ENCODE measurements around the gene PRPF40B.

Gene PRPF40B

DNA sequence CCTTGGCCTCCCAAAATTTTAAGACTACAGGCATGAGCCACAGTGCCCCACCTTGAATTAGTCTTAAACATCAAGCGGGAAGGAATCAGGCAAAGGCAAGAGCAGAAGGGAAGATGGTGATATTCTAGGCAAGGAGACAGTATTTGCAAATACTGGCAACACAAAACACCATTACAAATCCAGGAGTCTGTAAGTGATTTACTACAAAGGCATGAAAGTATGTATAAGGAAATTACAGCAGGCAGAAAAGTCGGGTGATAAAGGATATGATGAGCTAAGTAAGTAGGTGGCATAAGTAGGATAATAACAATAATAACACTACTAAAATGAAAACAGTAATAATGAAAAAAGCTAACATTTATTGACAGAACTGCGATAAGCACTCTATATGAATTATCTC is 55.4 kb downstream of the PRPF40B start:
- TF ChIP-seq EZH2phosphoT487 (conservative IDR thresholded peaks at IDR 0.05; ENCODE audit: low read length): no peak
- TF ChIP-seq, protein P1, sequence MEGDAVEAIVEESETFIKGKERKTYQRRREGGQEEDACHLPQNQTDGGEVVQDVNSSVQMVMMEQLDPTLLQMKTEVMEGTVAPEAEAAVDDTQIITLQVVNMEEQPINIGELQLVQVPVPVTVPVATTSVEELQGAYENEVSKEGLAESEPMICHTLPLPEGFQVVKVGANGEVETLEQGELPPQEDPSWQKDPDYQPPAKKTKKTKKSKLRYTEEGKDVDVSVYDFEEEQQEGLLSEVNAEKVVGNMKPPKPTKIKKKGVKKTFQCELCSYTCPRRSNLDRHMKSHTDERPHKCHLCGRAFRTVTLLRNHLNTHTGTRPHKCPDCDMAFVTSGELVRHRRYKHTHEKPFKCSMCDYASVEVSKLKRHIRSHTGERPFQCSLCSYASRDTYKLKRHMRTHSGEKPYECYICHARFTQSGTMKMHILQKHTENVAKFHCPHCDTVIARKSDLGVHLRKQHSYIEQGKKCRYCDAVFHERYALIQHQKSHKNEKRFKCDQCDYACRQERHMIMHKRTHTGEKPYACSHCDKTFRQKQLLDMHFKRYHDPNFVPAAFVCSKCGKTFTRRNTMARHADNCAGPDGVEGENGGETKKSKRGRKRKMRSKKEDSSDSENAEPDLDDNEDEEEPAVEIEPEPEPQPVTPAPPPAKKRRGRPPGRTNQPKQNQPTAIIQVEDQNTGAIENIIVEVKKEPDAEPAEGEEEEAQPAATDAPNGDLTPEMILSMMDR (IDR thresholded peaks at IDR 0.05; ENCODE audit: insufficient read depth, low read length, poor library complexity, severe bottlenecking): no peak
- H3K79me2 ChIP-seq (ENCODE audit: insufficient read depth, low read length): peaks cover 6% of the 10 kb centered on the region; the same call in 1 of the 2 replicates
- no peaks in the 10 kb centered on the region for H4K20me1 ChIP-seq (ENCODE audit: low read depth, low read length)
- H3F3A ChIP-seq (ENCODE audit: insufficient read depth): 0 out of 2 replicates have a peak, but pooled peaks cover 5% of the 10 kb centered on the region
- H2AFZ ChIP-seq (ENCODE audit: low read depth, low read length, severe bottlenecking): no peak overlapping the region
- no peaks in the 10 kb centered on the region for H3K36me3 ChIP-seq (ENCODE audit: low read length)
- H3K4me2 ChIP-seq (ENCODE audit: low read depth, low read length, poor library complexity, severe bottlenecking): no peak overlapping the region
- no peaks in the 10 kb centered on the region for H3K9me2 ChIP-seq (replicated peaks; ENCODE audit: insufficient read depth, low read length)
- no peaks in the 10 kb centered on the region for H3K27me3 ChIP-seq (ENCODE audit: low read length)
- no peak overlapping the region for H3K4me3 ChIP-seq (ENCODE audit: insufficient read depth, low read length, poor library complexity, severe bottlenecking)
- H3K9ac ChIP-seq (ENCODE audit: low read length): no peak overlapping the region
- no peaks in the 10 kb centered on the region for H3K9me3 ChIP-seq (ENCODE audit: insufficient read depth, low read length)
- H3K27ac ChIP-seq (ENCODE audit: low read depth, low read length): no peak overlapping the region

DNA sequence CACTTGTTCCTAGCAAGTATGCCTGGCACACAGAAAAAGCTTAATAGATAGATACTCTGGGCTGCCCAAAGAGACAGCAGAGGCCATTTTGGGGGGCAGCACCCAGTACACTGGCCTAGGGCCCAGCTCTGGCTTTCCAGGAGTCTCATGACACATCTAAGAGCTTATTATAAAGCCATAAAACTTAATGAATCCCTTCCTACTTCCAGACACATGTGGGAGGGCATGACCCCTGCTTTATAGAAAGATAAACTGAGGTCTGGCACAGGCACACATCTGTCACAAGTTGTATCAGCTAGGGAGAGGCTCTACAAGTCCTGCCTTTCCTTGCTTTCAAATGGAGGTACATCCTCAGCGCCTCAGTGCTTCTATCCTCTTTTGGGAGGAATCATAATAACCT is 56.7 kb downstream of the PRPF40B start:
- TF ChIP-seq, protein P1 (IDR thresholded peaks at IDR 0.05; ENCODE audit: insufficient read depth, low read length, poor library complexity, severe bottlenecking): no peak
- TF ChIP-seq EZH2phosphoT487 (conservative IDR thresholded peaks at IDR 0.05; ENCODE audit: low read length): no peak
- H2AFZ ChIP-seq (ENCODE audit: low read depth, low read length, severe bottlenecking): no peak overlapping the region
- no peak overlapping the region for H3K27ac ChIP-seq (ENCODE audit: low read depth, low read length)
- H3K4me3 ChIP-seq (ENCODE audit: insufficient read depth, low read length, poor library complexity, severe bottlenecking): no peak overlapping the region
- no peaks in the 10 kb centered on the region for H4K20me1 ChIP-seq (ENCODE audit: low read depth, low read length)
- H3K4me2 ChIP-seq (ENCODE audit: low read depth, low read length, poor library complexity, severe bottlenecking): no peak overlapping the region
- no peak overlapping the region for H3K9ac ChIP-seq (ENCODE audit: low read length)
- no peaks in the 10 kb centered on the region for H3K9me3 ChIP-seq (ENCODE audit: insufficient read depth, low read length)
- no peaks in the 10 kb centered on the region for H3K27me3 ChIP-seq (ENCODE audit: low read length)
- no peaks in the 10 kb centered on the region for H3F3A ChIP-seq (ENCODE audit: insufficient read depth)
- peaks cover 6% of the 10 kb centered on the region; the same call in 1 of the 2 replicates for H3K79me2 ChIP-seq (ENCODE audit: insufficient read depth, low read length)
- H3K9me2 ChIP-seq (replicated peaks; ENCODE audit: insufficient read depth, low read length): no peaks in the 10 kb centered on the region
- no peaks in the 10 kb centered on the region for H3K36me3 ChIP-seq (ENCODE audit: low read length)

DNA sequence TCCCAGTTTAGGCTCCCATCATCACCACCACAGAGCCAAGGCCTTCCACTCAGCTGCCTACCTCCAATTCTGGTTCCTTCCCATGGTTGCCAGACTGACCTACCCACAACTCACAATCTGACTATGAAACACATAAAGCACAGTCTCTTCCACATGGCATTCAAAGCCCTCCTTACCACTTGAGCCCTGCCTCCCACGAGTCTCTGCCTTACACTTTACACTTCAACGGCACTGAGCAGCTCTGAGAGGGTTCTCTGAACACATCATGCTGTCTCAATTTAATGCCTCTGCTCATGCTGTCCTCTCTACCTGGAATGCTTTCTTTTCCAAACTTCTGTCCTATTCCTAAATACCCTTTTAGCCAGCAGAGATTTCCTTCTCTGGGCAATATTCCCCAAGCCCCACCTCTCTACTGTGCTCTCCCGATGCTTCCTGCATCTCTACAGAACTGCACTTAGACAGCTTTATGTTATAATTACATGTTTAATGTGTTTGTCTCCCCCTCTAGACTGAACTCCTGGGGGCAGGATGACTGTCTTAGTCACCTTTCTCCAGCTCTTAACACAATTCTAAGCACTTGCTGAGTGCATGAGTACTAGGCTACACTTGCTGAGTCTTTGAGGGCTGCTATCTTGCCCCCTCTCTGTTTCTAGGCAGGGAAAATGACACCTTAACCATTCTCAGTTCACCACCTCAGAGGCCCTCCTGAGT is 60.4 kb downstream of the PRPF40B start:
- no peaks in the 10 kb centered on the region for H3K9me3 ChIP-seq (ENCODE audit: insufficient read depth, low read length)
- H2AFZ ChIP-seq (ENCODE audit: low read depth, low read length, severe bottlenecking): no peak overlapping the region
- H3F3A ChIP-seq (ENCODE audit: insufficient read depth): no peaks in the 10 kb centered on the region
- peaks cover 6% of the 10 kb centered on the region for H3K79me2 ChIP-seq (ENCODE audit: insufficient read depth, low read length)
- H3K27ac ChIP-seq (ENCODE audit: low read depth, low read length): no peak overlapping the region
- H3K27me3 ChIP-seq (ENCODE audit: low read length): no peaks in the 10 kb centered on the region
- H3K4me3 ChIP-seq (ENCODE audit: insufficient read depth, low read length, poor library complexity, severe bottlenecking): no peak overlapping the region
- H4K20me1 ChIP-seq (ENCODE audit: low read depth, low read length): no peaks in the 10 kb centered on the region
- no peak overlapping the region for H3K9ac ChIP-seq (ENCODE audit: low read length)
- no peak overlapping the region for H3K4me2 ChIP-seq (ENCODE audit: low read depth, low read length, poor library complexity, severe bottlenecking)
- TF ChIP-seq, protein P1 (IDR thresholded peaks at IDR 0.05; ENCODE audit: insufficient read depth, low read length, poor library complexity, severe bottlenecking): no peak
- TF ChIP-seq EZH2phosphoT487 (conservative IDR thresholded peaks at IDR 0.05; ENCODE audit: low read length): no peak
- no peaks in the 10 kb centered on the region for H3K9me2 ChIP-seq (replicated peaks; ENCODE audit: insufficient read depth, low read length)
- no peaks in the 10 kb centered on the region for H3K36me3 ChIP-seq (ENCODE audit: low read length)
